Activated CD8-positive, alpha-beta T cell treated with anti-CD3 and anti-CD28 coated beads for 36 hours (primary cell): Measurements from ENCODE around the gene FAM193A. TPM values are rescaled to one million over a fixed set of nuclear protein-coding genes. Genes with fewer than 3 reads are reported as not detected.
"Not testable (repeated sequence)": the region's sequence is repeated elsewhere in the genome, so short reads cannot be mapped to it uniquely, and the experiment has no call there.

ENCODE experiments used
- ATAC-seq: fragments of 200-7000 bp; cut with Tn5 transposase; one replicate; pipeline ENCODE4 v1.10.0; 2021; ENCODE audit warnings: mild to moderate bottlenecking, moderate library complexity
- CTCF ChIA-PET: fragments of 350-600 bp; sonication (Branson Sonifier 250); formaldehyde crosslinking; loops from one replicate; lab custom pipeline; 2021; ENCODE audit warnings: antibody characterized with exemption; lab: Charles Lee
- POLR2A ChIA-PET: fragments of 350-600 bp; sonication (Branson Sonifier 250); formaldehyde crosslinking; loops from one replicate; lab custom pipeline; 2021; ENCODE audit warnings: antibody characterized with exemption; lab: Charles Lee
- DNase-seq: peaks from one replicate; pipeline ENCODE4 v3.0.0-alpha.2; 2020
- H3K27ac Mint-ChIP-seq: one replicate; pipeline ENCODE4 v1.8.0; 2021; ENCODE audit warnings: mild to moderate bottlenecking, mixed read lengths
- H3K27me3 Mint-ChIP-seq: one replicate; pipeline ENCODE4 v1.8.0; 2021; ENCODE audit warnings: mixed read lengths
- H3K36me3 Mint-ChIP-seq: one replicate; pipeline ENCODE4 v1.8.0; 2021; ENCODE audit warnings: low read depth, mixed read lengths
- H3K4me1 Mint-ChIP-seq: one replicate; pipeline ENCODE4 v1.8.0; 2021; ENCODE audit warnings: low read depth, mixed read lengths
- H3K4me3 Mint-ChIP-seq: one replicate; pipeline ENCODE4 v1.8.0; 2021; ENCODE audit warnings: mild to moderate bottlenecking, moderate library complexity, mixed read lengths
- H3K9me3 Mint-ChIP-seq: one replicate; pipeline ENCODE4 v1.8.0; 2021; ENCODE audit warnings: mixed read lengths
- CTCF ChIP-seq: fragments of 200-600 bp; IDR thresholded peaks from one replicate; pipeline ENCODE4 v1.8.0; 2022; ENCODE audit warnings: antibody characterized with exemption, mild to moderate bottlenecking
- intact Hi-C: fragments of 100-400 bp; cut with micrococcal nuclease; formaldehyde crosslinking; loops from one replicate; pipeline ENCODE4 v1.10.0; 2022
- total RNA-seq, 2 experiments: library from RNA; stranded (reverse); gene quantifications; one replicate each; pipeline ENCODE4 v1.2.3, GENCODE V29; 2021

Gene FAM193A
- total RNA-seq, 2 experiments from 2014 or later = 22.4 to 22.9 TPM

GRCh38 chr4:2636331-2636730 lies 99.9 kb downstream of the FAM193A start:
- intact Hi-C loops = no loop called here
- Mint-ChIP-seq H3K4me1 (no peaks in the 10 kb centered on the region), H3K27me3 (no peaks in the 10 kb centered on the region), H3K9me3 (no peaks in the 10 kb centered on the region), H3K27ac (no peak overlapping the region), H3K36me3 (peaks cover 27% of the 10 kb centered on the region), H3K4me3 (no peak overlapping the region)
- no peak for TF ChIP-seq CTCF
- DNase-seq (no peak), ATAC-seq (no peak)
- CTCF ChIA-PET = no interaction called here
- POLR2A ChIA-PET = interaction anchor here (1.1 kb wide), 1 partner anchor 101 kb away, joined by 3 read pairs; no protein-coding TSS in a partner anchor

- H3K27ac Mint-ChIP-seq, CTCF ChIA-PET, intact Hi-C loops, ATAC-seq, H3K4me3 Mint-ChIP-seq, H3K27me3 Mint-ChIP-seq, H3K4me1 Mint-ChIP-seq, DNase-seq, H3K9me3 Mint-ChIP-seq: not testable (repeated sequence)
- peaks cover 27% of the 10 kb centered on the region for H3K36me3 Mint-ChIP-seq
- POLR2A ChIA-PET = interaction anchor here (1.1 kb wide), 1 partner anchor 102 kb away, joined by 3 read pairs; no protein-coding TSS in a partner anchor
Measured at GRCh38 chr4:2636994-2637393, 100.5 kb downstream of the FAM193A start.

- H3K4me3 Mint-ChIP-seq = no peak overlapping the region
- no peak for TF ChIP-seq CTCF
- ChIA-PET CTCF (no interaction called here), POLR2A (no interaction called here)
- no peak for ATAC-seq
- no peaks in the 10 kb centered on the region for H3K9me3 Mint-ChIP-seq
- H3K27me3 Mint-ChIP-seq = no peaks in the 10 kb centered on the region
- intact Hi-C loops = no loop called here
- H3K36me3 Mint-ChIP-seq = peaks cover 31% of the 10 kb centered on the region
- no peak for DNase-seq
- no peaks in the 10 kb centered on the region for H3K4me1 Mint-ChIP-seq
- H3K27ac Mint-ChIP-seq = no peak overlapping the region
Measured at GRCh38 chr4:2637956-2638552, 101.6 kb downstream of the FAM193A start.

GRCh38 chr4:2638730-2639129 lies 102.3 kb downstream of the FAM193A start:
- TF ChIP-seq CTCF = no peak
- peaks cover 30% of the 10 kb centered on the region for H3K36me3 Mint-ChIP-seq
- CTCF ChIA-PET = no interaction called here
- H3K4me1 Mint-ChIP-seq = no peaks in the 10 kb centered on the region
- H3K9me3 Mint-ChIP-seq = no peaks in the 10 kb centered on the region
- no peak for ATAC-seq
- H3K27ac Mint-ChIP-seq = no peak overlapping the region
- intact Hi-C loops = no loop called here
- no peak overlapping the region for H3K4me3 Mint-ChIP-seq
- POLR2A ChIA-PET = no interaction called here
- no peaks in the 10 kb centered on the region for H3K27me3 Mint-ChIP-seq
- DNase-seq = no peak

- Mint-ChIP-seq H3K27me3 (no peaks in the 10 kb centered on the region), H3K4me1 (no peaks in the 10 kb centered on the region), H3K27ac (no peak overlapping the region), H3K36me3 (peaks cover 34% of the 10 kb centered on the region), H3K4me3 (no peak overlapping the region), H3K9me3 (no peaks in the 10 kb centered on the region)
- intact Hi-C loops = no loop called here
- no peak for TF ChIP-seq CTCF
- ATAC-seq (no peak), DNase-seq (no peak)
- CTCF ChIA-PET = interaction anchor here (0.9 kb wide), 1 partner anchor 15 kb away, joined by 3 read pairs; no protein-coding TSS in a partner anchor
- POLR2A ChIA-PET = no interaction called here
Measured at GRCh38 chr4:2642968-2643367, 106.5 kb downstream of the FAM193A start.
